Jurkat, Clone E6-1 (cell line): ENCODE results near the gene ZYG11B.
"Not testable (repeated sequence)": the region's sequence is repeated elsewhere in the genome, so short reads cannot be mapped to it uniquely, and the experiment has no call there.

Source experiments
- DNase-seq: peaks from one replicate; pipeline ENCODE4 v3.0.0-alpha.2; 2011; ENCODE audit warnings: low read depth, low spot score
- H3K4me3 ChIP-seq: 2 replicates; pipeline ENCODE4 v1.5.1; 2011; ENCODE audit warnings: mild to moderate bottlenecking, low read length, control low read depth, moderate library complexity

Gene ZYG11B

GRCh38 chr1:52706136-52706670, 20.1 kb upstream of the ZYG11B start:
- H3K4me3 ChIP-seq, result no peak overlapping the region
- no peak for DNase-seq

- no peak for DNase-seq
- H3K4me3 ChIP-seq, result no peak overlapping the region
Measured at GRCh38 chr1:52706941-52707926, 19.0 kb upstream of the ZYG11B start.

- H3K4me3 ChIP-seq, result no peak overlapping the region
- no peak for DNase-seq
Measured at GRCh38 chr1:52707927-52708655, 18.2 kb upstream of the ZYG11B start.

DNA sequence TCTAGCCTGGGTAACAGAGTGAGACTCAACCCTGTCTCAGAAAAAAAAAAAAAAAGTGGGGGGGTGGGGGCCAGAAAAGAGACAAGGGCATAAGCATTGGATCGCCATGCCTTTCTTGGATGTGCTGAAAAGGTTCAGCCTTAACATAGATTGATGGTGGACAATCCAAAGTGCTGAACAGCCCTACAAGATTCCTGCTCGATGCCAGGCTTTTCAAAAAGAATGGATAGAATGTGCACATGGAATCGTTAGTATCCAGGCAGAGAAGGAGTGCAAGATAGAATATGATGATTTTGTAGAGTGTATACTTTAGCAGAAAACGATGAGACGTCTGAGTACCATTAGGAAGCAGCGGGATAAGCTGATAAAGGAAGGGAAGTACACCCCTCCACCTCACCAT, 17.2 kb upstream of the ZYG11B start:
- no peak overlapping the region for H3K4me3 ChIP-seq
- no peak for DNase-seq

- H3K4me3 ChIP-seq, result no peak overlapping the region
- DNase-seq, result no peak
Measured at GRCh38 chr1:52713590-52713989, 12.7 kb upstream of the ZYG11B start.

DNA sequence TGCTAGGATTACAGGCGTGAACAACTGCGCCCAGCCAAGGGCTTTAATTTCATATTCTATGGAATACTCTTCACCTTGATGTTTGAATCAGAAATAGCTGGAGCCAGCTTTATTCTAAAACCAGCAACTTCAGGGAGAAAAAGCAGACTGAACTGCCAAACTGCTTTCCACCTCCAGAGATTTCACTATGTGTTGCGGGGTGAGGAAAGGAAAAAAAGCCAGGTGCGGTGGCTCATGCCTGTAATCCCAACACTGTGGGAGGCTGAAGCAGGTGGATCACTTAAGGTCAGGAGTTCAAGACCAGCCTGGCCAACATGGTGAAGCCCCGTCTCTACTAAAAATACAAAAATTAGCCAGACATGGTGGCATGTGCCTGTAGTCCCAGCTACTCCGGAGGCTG, 11.0 kb upstream of the ZYG11B start:
- not testable (repeated sequence) for H3K4me3 ChIP-seq, DNase-seq

DNA sequence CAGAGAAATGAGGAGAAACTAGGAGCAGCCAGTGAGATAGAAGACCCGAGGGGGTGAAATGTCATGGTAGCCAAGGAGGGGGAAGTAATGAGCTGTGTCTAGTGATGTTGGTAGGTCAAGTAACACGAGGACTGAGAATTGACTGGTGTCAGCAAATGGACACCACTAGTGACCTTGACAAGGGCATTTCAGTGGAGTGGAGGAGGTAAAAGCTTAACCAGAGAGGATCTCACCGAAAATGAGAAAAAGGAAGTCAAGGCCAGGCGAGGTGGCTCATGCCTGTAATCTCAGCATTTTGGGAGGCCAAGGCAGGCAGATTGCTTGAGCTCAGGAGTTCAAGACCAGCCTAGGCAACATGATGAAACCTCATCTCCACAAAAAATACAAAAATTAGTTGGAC, 3.0 kb upstream of the ZYG11B start:
- H3K4me3 ChIP-seq, result no peak overlapping the region
- DNase-seq, result no peak

DNA sequence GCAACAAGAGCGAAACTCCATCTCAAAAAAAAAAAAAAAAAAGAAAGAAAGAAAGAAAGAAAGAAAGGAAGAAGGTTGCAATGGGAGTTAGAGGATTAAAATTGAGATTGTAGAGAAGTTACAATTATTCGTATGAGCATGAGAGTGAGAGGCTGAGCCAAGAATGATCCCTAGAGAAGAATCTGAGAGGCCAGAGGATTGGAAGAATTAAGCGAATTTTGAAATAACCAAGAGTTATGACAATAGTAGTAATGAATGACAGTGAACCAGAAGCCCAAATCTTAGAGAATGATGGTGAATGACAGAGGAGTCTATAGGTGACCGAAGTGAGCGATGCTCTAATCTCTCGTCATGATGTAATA, 369 bp upstream of the ZYG11B start:
- DNase-seq, result no peak
- H3K4me3 ChIP-seq, result peak overlapping the region; percentile 56

DNA sequence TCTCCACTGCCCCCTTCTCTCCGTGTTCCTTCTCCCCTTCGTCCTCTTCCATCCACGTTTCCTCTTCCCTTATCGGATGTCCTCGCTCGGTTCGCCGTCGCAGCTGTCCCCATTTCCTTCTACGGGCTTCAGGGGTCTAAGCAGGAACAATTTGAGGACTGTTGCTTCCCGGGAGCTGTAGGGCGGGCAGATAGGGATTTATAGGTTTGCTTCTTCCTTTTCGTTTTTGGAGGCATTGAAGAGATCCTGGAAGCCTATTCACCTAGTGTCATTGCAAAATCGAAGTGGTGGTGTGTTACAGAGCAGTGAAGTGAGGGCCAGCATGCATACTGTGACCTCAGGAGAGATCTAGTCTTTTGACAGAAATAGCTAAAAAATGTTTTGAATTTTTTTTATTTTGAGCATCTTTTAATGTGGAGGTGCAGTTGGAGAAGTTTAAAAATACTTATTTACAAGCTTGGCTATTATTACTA, 897 bp downstream of the ZYG11B start:
- DNase-seq, result no peak
- peak overlapping the region; percentile 56 for H3K4me3 ChIP-seq

DNA sequence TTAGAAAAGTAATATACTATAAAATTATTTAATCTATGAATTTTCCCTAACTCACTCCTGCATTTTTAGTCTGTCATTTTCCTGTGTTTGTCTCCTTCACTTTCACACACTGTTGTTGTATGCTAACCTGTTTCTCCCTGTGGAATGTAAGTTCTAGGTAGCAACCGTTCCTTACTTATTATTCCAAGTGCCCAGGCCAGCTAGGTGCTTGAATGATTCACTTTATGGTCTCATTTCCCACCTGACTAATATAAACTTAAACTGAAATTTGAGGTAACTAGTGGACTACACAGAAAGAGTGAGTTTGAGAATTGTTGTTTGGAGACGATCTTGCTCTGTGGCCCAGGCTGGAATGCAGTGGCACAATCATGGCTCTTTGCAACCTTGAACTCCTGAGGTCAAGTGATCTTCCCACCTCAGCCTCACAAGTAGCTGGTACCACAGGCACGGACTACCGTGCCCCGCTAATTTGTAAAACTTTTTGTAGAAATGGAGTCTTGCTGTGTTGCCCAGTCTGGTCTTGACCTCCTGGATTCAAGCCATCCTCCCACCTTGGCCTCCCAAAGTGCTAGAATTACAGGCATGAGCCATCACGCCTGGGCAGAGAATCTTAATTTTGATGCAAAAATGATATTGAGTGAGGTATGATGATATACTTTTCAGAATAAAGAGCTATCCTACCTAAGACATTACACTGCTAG, 1.9 kb downstream of the ZYG11B start:
- no peak overlapping the region for H3K4me3 ChIP-seq
- no peak for DNase-seq

DNA sequence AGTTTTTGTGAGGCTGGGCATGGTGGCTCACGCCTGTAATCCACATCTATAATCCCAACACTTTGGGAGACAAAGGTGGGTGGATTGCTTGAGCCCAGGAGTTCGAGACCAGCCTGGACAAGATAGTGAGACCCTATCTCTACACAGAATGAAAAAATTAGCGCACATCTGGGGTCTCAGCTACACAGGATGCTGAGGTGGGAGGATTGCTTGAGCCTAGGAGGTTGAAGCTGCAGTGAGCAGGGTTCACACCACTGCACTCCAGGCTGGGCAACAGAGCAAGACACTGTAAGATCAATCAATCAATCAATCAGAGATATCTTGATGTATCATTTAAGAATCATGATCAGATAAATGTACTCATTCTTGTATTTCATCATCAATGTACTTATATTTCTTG, 7.1 kb downstream of the ZYG11B start:
- DNase-seq, result no peak

GRCh38 chr1:52735371-52735770, 9.1 kb downstream of the ZYG11B start:
- DNase-seq, H3K4me3 ChIP-seq: not testable (repeated sequence)

More for the DNA sequence above, 7.1 kb downstream of the ZYG11B start:
- H3K4me3 ChIP-seq, result no peak overlapping the region

DNA sequence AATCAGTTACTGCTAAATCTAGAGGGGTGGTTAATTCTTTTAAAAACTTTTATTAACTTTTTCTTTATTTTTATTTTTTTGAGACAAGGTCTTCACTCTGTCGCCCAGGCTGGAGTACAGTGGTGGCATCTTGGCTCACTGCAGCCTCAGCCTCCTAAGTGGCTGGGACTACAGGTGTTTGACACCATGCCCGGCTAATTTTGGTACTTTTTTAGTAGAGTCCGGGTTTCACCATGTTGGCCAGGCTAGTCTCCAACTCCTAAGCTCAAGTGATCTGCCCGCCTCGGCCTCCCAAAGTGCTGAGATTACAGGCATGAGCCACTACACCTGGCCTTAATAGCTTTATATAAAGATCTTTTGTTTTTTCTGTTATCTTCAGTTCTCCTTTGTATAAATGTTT, 11.9 kb downstream of the ZYG11B start:
- H3K4me3 ChIP-seq, result no peak overlapping the region
- DNase-seq, result no peak

DNA sequence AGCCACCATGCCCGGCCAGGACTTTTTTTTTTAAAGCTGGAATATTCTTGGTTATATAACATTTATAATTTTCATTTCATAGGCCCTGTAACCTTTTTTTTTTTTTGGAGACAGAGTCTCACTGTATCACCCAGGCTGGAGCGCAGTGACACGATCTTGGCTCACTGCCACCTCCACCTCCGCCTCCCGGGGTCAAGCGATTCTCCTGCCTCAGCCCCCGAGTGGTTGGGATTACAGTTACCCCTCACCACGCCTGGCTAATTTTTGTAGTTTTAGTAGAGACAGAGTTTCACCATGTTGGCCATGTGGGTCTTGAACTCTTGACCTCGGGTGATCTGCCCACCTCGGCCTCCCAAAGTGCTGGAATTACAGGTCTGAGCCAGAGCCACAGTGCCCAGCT, 12.6 kb downstream of the ZYG11B start:
- no peak overlapping the region for H3K4me3 ChIP-seq
- DNase-seq, result no peak

DNA sequence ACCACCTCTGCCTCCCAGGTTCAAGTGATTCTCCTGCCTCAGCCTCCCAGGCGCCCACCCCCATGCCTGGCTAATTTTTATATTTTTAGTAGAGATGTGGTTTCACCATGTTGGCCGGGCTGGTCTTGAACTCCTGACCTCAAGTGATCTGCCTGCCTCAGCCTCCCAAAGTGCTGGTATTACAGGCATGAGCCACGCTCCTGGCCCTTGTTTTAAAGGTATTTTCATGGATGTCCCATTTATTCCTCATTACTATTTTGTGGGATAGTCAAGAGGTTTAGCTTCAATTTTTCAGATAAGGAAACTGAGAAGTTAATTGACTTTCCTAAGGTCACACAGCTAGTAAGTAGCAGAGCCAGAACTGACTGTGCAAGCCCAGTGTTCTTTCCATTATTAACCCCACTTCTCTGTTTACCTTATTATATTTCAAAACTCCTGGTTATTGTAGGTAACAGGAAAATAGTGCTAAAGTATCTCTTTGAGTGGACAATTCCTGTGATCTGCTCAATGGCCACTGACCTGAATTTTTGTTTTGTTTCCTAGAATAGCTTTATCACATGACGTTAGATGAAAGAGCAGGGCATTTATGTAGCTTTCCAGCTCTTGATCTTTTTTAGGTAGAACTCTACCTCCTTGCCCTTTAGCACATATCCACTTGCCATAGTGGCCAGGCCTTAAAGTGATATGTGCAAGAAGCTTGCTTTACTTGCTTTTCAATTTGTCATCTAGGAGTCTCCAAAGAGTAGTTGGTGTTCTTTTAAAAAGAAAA, 13.6 kb downstream of the ZYG11B start:
- no peak for DNase-seq
- H3K4me3 ChIP-seq, result no peak overlapping the region

DNA sequence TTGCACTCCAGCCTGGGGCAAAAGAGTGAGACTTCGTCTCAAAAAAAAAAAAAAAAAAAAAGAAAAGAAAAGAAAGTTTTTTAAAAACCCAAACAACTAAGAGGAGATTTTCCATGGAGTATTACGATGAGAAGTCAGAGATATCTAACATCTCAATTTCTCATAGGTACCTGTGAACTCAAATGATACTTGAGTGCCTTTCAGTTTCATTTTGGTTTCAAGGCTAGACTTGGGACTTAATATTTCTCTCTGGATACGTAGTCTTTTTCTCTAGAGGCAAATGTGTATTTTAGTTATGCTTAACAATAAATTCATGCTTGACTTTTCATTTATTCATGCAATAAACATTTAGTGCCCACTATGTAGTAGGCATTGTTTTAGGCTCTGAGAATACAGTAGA, 15.0 kb downstream of the ZYG11B start:
- no peak for DNase-seq
- no peak overlapping the region for H3K4me3 ChIP-seq

- H3K4me3 ChIP-seq, result no peak overlapping the region
- no peak for DNase-seq
Measured at GRCh38 chr1:52746189-52746588, 19.9 kb downstream of the ZYG11B start.

GRCh38 chr1:52747450-52747849, 21.2 kb downstream of the ZYG11B start:
- no peak overlapping the region for H3K4me3 ChIP-seq
- DNase-seq, result no peak

GRCh38 chr1:52748119-52748518, 21.9 kb downstream of the ZYG11B start:
- H3K4me3 ChIP-seq, result no peak overlapping the region
- DNase-seq, result no peak
